ENCODE data around the gene EXOC2. TPM values are rescaled to one million over a fixed set of nuclear protein-coding genes. Genes with fewer than 3 reads are reported as not detected.
A peak's percentile ranks its signal among the peaks of the same experiment; 100 is the strongest.

EXOC2 gene
- total RNA-seq, 1 experiment from 2014 or later = 45.7 TPM

DNA sequence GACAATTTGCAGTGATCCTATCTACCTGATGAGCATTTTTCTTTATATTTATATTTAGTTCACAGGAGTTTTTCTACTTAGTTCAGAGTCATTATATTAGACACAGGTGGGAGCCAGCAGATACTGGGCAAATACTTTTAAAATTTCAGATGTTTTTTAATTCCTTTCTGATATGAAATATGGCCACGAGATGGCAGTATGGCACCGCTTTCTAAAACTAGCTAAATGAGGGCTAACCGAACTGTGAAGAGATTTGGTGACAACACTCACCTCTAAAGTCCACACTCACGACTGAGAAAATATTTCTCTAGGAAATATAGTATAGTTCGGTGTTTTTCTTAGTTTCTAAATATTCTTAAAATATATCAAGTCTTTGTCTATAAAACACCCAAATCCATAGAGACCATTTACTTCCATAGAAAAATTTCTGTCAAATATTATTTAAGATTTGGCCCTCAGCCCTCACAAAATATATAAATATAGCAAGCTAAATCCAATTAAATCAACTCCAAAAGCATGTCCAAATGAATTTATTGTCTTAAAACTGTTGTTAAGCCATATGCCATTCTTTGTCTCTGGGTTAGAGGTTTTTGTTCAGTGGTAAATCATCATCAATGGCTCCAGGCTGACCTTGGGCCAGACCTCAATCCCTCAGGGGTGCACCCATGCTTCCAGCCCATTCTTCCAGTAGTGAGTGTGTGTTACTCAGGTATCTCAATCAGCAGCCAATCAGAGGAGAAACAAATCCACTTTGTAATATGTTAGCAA lies 99.6 kb downstream of the EXOC2 start:
- H3K4me3 Mint-ChIP-seq = no peak overlapping the region
- POLR2A ChIA-PET = no interaction called here

DNA sequence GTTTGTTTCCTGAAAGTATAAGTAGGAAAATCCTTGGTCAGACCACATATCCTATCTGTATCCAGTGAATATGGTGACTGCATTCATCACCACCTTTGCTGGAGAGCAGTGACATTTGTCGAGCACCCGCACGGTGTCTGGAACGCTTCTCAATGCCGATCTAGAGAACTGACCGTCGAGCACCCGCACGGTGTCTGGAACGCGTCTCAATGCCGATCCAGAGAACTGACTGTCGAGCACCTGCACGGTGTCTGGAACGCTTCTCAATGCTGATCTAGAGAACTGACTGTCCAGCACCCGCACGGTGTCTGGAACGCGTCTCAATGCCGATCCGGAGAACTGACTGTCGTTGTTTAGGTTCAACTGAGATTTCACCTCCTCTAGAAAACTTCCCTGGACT lies 103.8 kb downstream of the EXOC2 start:
- peaks cover 26% of the 10 kb centered on the region for H3K36me3 Mint-ChIP-seq
- ChIA-PET POLR2A (no interaction called here), CTCF (no interaction called here)
- no peaks in the 10 kb centered on the region for H3K9me3 Mint-ChIP-seq
- peak overlapping the region; percentile 50; the same call in 1 of the 2 replicates for H3K27ac Mint-ChIP-seq
- DNase-seq (ENCODE audit: low spot score) (no peak), ATAC-seq (no peak)
- no peak overlapping the region for H3K4me3 Mint-ChIP-seq
- H3K27me3 Mint-ChIP-seq (ENCODE audit: low read depth) = no peaks in the 10 kb centered on the region
- peaks cover 29% of the 10 kb centered on the region for H3K4me1 Mint-ChIP-seq
- TF ChIP-seq GTF2I (CRISPR knock-in tag; conservative IDR thresholded peaks at IDR 0.05) (no peak), CBFB (CRISPR knock-in tag; IDR thresholded peaks at IDR 0.05; ENCODE audit: low read depth) (no peak), ATF1 (CRISPR knock-in tag; IDR thresholded peaks at IDR 0.05) (no peak), CREB1 (CRISPR knock-in tag; IDR thresholded peaks at IDR 0.05) (no peak), FOXK1 (CRISPR knock-in tag; IDR thresholded peaks at IDR 0.05) (no peak), NR1H2 (CRISPR knock-in tag; IDR thresholded peaks at IDR 0.05) (no peak), FOXP1 (CRISPR knock-in tag; IDR thresholded peaks at IDR 0.05; ENCODE audit: borderline replicate concordance) (no peak), NFE2L1 (CRISPR knock-in tag; IDR thresholded peaks at IDR 0.05) (no peak), SMAD3 (CRISPR knock-in tag; IDR thresholded peaks at IDR 0.05; ENCODE audit: borderline replicate concordance) (no peak)
- TF ChIP-seq, protein P1, sequence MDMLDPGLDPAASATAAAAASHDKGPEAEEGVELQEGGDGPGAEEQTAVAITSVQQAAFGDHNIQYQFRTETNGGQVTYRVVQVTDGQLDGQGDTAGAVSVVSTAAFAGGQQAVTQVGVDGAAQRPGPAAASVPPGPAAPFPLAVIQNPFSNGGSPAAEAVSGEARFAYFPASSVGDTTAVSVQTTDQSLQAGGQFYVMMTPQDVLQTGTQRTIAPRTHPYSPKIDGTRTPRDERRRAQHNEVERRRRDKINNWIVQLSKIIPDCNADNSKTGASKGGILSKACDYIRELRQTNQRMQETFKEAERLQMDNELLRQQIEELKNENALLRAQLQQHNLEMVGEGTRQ (CRISPR knock-in tag; IDR thresholded peaks at IDR 0.05) = no peak
- TF ChIP-seq, protein P2, sequence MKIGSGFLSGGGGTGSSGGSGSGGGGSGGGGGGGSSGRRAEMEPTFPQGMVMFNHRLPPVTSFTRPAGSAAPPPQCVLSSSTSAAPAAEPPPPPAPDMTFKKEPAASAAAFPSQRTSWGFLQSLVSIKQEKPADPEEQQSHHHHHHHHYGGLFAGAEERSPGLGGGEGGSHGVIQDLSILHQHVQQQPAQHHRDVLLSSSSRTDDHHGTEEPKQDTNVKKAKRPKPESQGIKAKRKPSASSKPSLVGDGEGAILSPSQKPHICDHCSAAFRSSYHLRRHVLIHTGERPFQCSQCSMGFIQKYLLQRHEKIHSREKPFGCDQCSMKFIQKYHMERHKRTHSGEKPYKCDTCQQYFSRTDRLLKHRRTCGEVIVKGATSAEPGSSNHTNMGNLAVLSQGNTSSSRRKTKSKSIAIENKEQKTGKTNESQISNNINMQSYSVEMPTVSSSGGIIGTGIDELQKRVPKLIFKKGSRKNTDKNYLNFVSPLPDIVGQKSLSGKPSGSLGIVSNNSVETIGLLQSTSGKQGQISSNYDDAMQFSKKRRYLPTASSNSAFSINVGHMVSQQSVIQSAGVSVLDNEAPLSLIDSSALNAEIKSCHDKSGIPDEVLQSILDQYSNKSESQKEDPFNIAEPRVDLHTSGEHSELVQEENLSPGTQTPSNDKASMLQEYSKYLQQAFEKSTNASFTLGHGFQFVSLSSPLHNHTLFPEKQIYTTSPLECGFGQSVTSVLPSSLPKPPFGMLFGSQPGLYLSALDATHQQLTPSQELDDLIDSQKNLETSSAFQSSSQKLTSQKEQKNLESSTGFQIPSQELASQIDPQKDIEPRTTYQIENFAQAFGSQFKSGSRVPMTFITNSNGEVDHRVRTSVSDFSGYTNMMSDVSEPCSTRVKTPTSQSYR (CRISPR knock-in tag; IDR thresholded peaks at IDR 0.05) = no peak
- TF ChIP-seq, protein P3, sequence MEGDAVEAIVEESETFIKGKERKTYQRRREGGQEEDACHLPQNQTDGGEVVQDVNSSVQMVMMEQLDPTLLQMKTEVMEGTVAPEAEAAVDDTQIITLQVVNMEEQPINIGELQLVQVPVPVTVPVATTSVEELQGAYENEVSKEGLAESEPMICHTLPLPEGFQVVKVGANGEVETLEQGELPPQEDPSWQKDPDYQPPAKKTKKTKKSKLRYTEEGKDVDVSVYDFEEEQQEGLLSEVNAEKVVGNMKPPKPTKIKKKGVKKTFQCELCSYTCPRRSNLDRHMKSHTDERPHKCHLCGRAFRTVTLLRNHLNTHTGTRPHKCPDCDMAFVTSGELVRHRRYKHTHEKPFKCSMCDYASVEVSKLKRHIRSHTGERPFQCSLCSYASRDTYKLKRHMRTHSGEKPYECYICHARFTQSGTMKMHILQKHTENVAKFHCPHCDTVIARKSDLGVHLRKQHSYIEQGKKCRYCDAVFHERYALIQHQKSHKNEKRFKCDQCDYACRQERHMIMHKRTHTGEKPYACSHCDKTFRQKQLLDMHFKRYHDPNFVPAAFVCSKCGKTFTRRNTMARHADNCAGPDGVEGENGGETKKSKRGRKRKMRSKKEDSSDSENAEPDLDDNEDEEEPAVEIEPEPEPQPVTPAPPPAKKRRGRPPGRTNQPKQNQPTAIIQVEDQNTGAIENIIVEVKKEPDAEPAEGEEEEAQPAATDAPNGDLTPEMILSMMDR (IDR thresholded peaks at IDR 0.05) = no peak
- TF ChIP-seq, protein P4, sequence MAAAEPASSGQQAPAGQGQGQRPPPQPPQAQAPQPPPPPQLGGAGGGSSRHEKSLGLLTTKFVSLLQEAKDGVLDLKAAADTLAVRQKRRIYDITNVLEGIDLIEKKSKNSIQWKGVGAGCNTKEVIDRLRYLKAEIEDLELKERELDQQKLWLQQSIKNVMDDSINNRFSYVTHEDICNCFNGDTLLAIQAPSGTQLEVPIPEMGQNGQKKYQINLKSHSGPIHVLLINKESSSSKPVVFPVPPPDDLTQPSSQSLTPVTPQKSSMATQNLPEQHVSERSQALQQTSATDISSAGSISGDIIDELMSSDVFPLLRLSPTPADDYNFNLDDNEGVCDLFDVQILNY (CRISPR knock-in tag; IDR thresholded peaks at IDR 0.05) = no peak
- TF ChIP-seq, protein P5, sequence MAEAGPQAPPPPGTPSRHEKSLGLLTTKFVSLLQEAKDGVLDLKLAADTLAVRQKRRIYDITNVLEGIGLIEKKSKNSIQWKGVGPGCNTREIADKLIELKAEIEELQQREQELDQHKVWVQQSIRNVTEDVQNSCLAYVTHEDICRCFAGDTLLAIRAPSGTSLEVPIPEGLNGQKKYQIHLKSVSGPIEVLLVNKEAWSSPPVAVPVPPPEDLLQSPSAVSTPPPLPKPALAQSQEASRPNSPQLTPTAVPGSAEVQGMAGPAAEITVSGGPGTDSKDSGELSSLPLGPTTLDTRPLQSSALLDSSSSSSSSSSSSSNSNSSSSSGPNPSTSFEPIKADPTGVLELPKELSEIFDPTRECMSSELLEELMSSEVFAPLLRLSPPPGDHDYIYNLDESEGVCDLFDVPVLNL (CRISPR knock-in tag; IDR thresholded peaks at IDR 0.05; ENCODE audit: borderline replicate concordance, low read depth) = no peak

More for the DNA sequence above, 99.6 kb downstream of the EXOC2 start:
- DNase-seq (ENCODE audit: low spot score) (peak; percentile 33), ATAC-seq (peak; percentile 68)
- peaks cover 21% of the 10 kb centered on the region for H3K4me1 Mint-ChIP-seq
- peak overlapping the region; percentile 45 for H3K27ac Mint-ChIP-seq
- H3K36me3 Mint-ChIP-seq = peaks cover 31% of the 10 kb centered on the region
- TF ChIP-seq, protein P6, sequence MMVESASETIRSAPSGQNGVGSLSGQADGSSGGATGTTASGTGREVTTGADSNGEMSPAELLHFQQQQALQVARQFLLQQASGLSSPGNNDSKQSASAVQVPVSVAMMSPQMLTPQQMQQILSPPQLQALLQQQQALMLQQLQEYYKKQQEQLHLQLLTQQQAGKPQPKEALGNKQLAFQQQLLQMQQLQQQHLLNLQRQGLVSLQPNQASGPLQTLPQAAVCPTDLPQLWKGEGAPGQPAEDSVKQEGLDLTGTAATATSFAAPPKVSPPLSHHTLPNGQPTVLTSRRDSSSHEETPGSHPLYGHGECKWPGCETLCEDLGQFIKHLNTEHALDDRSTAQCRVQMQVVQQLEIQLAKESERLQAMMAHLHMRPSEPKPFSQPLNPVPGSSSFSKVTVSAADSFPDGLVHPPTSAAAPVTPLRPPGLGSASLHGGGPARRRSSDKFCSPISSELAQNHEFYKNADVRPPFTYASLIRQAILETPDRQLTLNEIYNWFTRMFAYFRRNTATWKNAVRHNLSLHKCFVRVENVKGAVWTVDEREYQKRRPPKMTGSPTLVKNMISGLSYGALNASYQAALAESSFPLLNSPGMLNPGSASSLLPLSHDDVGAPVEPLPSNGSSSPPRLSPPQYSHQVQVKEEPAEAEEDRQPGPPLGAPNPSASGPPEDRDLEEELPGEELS (CRISPR knock-in tag; IDR thresholded peaks at IDR 0.05) = no peak
- TF ChIP-seq ESRRA (CRISPR knock-in tag; IDR thresholded peaks at IDR 0.05; ENCODE audit: borderline replicate concordance) = no peak
- TF ChIP-seq GABPB1 (CRISPR knock-in tag; IDR thresholded peaks at IDR 0.05) = no peak
- no peak for TF ChIP-seq ZNF138 (CRISPR knock-in tag; conservative IDR thresholded peaks at IDR 0.05)
- TF ChIP-seq, protein P3 (IDR thresholded peaks at IDR 0.05) = peak; percentile 52
- TF ChIP-seq, protein P7, sequence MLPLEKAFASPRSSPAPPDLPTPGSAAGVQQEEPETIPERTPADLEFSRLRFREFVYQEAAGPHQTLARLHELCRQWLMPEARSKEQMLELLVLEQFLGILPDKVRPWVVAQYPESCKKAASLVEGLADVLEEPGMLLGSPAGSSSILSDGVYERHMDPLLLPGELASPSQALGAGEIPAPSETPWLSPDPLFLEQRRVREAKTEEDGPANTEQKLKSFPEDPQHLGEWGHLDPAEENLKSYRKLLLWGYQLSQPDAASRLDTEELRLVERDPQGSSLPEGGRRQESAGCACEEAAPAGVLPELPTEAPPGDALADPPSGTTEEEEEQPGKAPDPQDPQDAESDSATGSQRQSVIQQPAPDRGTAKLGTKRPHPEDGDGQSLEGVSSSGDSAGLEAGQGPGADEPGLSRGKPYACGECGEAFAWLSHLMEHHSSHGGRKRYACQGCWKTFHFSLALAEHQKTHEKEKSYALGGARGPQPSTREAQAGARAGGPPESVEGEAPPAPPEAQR (CRISPR knock-in tag; IDR thresholded peaks at IDR 0.05) = no peak
- no peaks in the 10 kb centered on the region for H3K9me3 Mint-ChIP-seq
- no peaks in the 10 kb centered on the region for H3K27me3 Mint-ChIP-seq (ENCODE audit: low read depth)
- CTCF ChIA-PET = interaction anchor here (0.6 to 3.4 kb wide), 39 partner anchors 8 to 843 kb away, joined by 3 to 27 read pairs (median 4); no protein-coding TSS in a partner anchor

Measured in WTC11 (cell line).